ENCODE data around the gene FBXL7.

FBXL7 gene

DNA sequence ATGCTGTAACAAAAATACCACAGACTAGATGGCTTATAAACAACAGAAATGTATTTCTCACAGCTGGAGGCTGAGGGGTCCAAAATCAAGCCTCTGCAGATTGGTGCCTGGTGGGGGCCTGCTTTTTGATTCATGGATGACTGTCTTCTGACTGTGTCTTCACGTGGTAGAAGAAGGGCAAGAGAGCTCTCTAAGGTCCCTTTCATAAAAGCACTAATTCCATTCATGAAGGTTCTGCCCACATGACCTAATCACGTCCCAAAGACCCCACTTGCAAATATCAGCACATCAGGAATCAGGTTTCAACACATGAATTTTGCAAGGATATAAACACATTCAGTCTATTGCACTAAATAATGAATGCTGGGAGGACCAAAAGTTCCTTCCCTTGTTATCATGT lies 401.2 kb downstream of the FBXL7 start:
- Histone ChIP-seq H3K4me1 (ENCODE audit: control insufficient read depth, low read depth, low read length) (peaks cover 3% of the 10 kb centered on the region), H3K36me3 (ENCODE audit: control insufficient read depth, low read depth, low read length) (no peaks in the 10 kb centered on the region), H3K27ac (ENCODE audit: low read length) (no peak overlapping the region), H3K9me3 (ENCODE audit: control insufficient read depth, low read depth, low read length) (no peaks in the 10 kb centered on the region), H3K9ac (ENCODE audit: low read length) (no peak overlapping the region), H3K27me3 (ENCODE audit: control insufficient read depth, insufficient read depth, low read length) (no peaks in the 10 kb centered on the region), H3K4me3 (ENCODE audit: low read length) (no peak overlapping the region)

DNA sequence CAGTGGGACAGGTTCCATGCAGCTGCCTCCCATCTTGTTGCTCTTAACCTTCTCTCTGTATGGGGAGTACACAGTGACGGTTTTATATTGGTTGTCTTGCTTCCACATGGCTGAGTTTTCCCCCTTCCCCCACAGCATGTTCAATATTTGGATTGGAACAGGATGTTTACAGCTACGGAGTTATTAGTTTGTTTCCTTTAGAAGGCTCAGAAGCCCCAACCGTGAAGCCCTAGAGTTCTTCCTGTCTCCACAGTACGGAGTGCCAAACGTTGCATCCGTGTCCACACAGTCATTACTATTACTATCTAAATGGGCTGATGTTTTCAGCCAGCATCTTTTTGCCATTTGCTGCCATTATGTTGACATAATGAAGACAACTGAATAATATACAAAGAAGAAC lies 402.1 kb downstream of the FBXL7 start:
- Histone ChIP-seq H3K4me1 (ENCODE audit: control insufficient read depth, low read depth, low read length) (no peaks in the 10 kb centered on the region), H3K9ac (ENCODE audit: low read length) (no peak overlapping the region), H3K36me3 (ENCODE audit: control insufficient read depth, low read depth, low read length) (no peaks in the 10 kb centered on the region), H3K4me3 (ENCODE audit: low read length) (no peak overlapping the region), H3K9me3 (ENCODE audit: control insufficient read depth, low read depth, low read length) (no peaks in the 10 kb centered on the region), H3K27me3 (ENCODE audit: control insufficient read depth, insufficient read depth, low read length) (no peaks in the 10 kb centered on the region), H3K27ac (ENCODE audit: low read length) (no peak overlapping the region)

DNA sequence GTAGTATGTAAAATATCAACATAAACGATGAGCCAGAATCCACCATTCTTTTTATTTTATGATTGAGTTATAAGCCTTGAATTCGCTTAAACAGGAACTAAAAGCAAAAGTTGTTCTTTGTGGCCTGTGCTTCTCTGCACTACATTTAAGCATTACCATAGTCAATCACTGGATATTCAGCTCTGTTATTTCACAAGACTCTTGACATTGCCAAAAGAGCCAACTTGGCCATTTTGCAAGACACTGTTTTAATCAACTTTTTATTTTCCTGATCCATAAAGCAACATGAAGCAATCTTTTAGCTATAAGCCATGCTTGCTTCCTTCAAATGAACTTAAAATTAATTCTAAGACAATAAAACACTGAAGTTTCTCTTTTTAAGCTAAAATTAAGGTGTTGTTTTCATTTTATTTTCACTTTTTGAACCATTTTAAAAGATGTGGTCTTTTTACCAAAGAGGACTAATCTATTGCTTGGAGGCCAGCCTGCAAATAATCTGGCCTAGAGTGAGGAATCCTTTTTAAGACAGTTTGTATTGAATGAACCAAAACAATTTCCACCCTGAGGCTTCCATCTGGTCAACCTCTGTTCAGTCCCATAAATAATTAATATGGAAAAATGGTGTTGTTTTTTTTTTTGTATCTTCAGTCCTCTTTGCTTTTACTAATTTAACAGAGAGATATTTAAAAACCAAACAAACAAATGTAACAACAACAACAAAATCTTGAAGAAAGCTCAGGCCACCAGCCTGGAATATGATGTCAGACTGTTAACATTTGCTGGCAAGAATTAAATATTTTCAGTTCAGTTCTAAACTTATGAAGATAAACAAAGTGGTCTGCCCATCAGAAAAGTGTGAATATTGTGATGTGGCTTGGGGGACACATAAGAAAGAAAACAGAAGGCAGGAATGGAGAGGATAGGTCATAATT lies 405.2 kb downstream of the FBXL7 start:
- Histone ChIP-seq H3K9ac (ENCODE audit: low read length) (no peak overlapping the region), H3K27me3 (ENCODE audit: control insufficient read depth, insufficient read depth, low read length) (no peaks in the 10 kb centered on the region), H3K9me3 (ENCODE audit: control insufficient read depth, low read depth, low read length) (no peaks in the 10 kb centered on the region), H3K36me3 (ENCODE audit: control insufficient read depth, low read depth, low read length) (no peaks in the 10 kb centered on the region), H3K27ac (ENCODE audit: low read length) (no peak overlapping the region), H3K4me1 (ENCODE audit: control insufficient read depth, low read depth, low read length) (no peaks in the 10 kb centered on the region), H3K4me3 (ENCODE audit: low read length) (no peak overlapping the region)

DNA sequence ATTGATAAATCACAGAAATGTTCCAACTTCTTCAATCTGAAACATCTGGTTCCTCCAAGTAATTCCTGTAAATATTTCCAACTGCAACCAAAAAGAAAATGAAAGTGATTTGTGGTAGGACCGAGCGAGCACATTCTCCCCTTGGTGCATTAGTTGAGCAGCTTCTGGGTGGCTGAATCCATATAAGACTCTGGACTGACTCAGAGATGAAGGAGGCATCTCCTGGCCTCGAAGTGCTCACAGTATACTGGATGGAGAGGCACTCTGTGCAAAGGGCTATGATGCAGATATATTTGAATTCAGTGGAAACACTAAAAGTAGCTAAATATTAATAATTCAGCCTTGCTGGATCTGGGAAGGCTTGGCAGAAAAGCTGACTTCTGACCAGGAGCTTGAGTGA lies 414.7 kb downstream of the FBXL7 start:
- Histone ChIP-seq H3K4me1 (ENCODE audit: control insufficient read depth, low read depth, low read length) (peaks cover 16% of the 10 kb centered on the region), H3K9me3 (ENCODE audit: control insufficient read depth, low read depth, low read length) (no peaks in the 10 kb centered on the region), H3K9ac (ENCODE audit: low read length) (no peak overlapping the region), H3K27ac (ENCODE audit: low read length) (no peak overlapping the region), H3K36me3 (ENCODE audit: control insufficient read depth, low read depth, low read length) (no peaks in the 10 kb centered on the region), H3K4me3 (ENCODE audit: low read length) (no peak overlapping the region), H3K27me3 (ENCODE audit: control insufficient read depth, insufficient read depth, low read length) (no peaks in the 10 kb centered on the region)

DNA sequence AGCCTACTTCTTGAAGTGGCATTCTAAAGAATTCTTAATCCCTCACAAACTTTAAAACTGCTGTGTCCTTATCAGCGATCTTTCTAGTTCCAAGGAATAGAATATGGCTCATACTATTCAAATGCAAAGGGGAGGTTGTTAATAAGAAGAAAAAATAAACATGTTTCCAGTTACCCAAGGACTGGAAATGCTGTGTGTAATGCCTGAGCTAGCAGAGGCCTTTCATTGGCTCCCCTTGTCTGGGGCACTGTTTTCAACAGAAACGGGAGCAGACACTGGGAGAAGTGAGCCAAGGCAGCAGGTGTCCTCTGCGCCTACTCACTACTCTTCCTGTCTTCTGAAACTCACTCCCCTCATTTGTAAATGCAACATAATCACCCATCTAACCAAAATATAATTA lies 426.6 kb downstream of the FBXL7 start:
- H3K9me3 ChIP-seq (ENCODE audit: control insufficient read depth, low read depth, low read length), result no peaks in the 10 kb centered on the region
- H3K9ac ChIP-seq (ENCODE audit: low read length), result no peak overlapping the region
- no peak overlapping the region for H3K4me3 ChIP-seq (ENCODE audit: low read length)
- H3K4me1 ChIP-seq (ENCODE audit: control insufficient read depth, low read depth, low read length), result peaks cover 9% of the 10 kb centered on the region
- H3K27ac ChIP-seq (ENCODE audit: low read length), result no peak overlapping the region
- H3K27me3 ChIP-seq (ENCODE audit: control insufficient read depth, insufficient read depth, low read length), result no peaks in the 10 kb centered on the region
- H3K36me3 ChIP-seq (ENCODE audit: control insufficient read depth, low read depth, low read length), result no peaks in the 10 kb centered on the region

DNA sequence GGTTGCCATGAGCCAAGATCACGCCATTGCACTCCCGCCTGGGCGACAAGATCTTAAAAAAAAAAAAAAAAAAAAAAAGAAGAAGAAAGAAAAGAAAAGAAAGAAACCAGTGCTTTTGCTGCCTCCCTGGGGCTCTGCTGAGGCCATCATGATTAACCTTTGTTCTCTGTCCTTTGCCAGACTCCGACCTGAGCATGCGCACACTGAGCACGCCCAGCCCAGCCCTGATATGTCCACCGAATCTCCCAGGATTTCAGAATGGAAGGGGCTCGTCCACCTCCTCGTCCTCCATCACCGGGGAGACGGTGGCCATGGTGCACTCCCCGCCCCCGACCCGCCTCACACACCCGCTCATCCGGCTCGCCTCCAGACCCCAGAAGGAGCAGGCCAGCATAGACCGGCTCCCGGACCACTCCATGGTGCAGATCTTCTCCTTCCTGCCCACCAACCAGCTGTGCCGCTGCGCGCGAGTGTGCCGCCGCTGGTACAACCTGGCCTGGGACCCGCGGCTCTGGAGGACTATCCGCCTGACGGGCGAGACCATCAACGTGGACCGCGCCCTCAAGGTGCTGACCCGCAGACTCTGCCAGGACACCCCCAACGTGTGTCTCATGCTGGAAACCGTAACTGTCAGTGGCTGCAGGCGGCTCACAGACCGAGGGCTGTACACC lies 427.9 kb downstream of the FBXL7 start:
- Histone ChIP-seq H3K9ac (ENCODE audit: low read length) (no peak overlapping the region), H3K36me3 (ENCODE audit: control insufficient read depth, low read depth, low read length) (no peaks in the 10 kb centered on the region), H3K4me3 (ENCODE audit: low read length) (no peak overlapping the region), H3K27me3 (ENCODE audit: control insufficient read depth, insufficient read depth, low read length) (no peaks in the 10 kb centered on the region), H3K27ac (ENCODE audit: low read length) (no peak overlapping the region), H3K9me3 (ENCODE audit: control insufficient read depth, low read depth, low read length) (no peaks in the 10 kb centered on the region), H3K4me1 (ENCODE audit: control insufficient read depth, low read depth, low read length) (peaks cover 9% of the 10 kb centered on the region)

DNA sequence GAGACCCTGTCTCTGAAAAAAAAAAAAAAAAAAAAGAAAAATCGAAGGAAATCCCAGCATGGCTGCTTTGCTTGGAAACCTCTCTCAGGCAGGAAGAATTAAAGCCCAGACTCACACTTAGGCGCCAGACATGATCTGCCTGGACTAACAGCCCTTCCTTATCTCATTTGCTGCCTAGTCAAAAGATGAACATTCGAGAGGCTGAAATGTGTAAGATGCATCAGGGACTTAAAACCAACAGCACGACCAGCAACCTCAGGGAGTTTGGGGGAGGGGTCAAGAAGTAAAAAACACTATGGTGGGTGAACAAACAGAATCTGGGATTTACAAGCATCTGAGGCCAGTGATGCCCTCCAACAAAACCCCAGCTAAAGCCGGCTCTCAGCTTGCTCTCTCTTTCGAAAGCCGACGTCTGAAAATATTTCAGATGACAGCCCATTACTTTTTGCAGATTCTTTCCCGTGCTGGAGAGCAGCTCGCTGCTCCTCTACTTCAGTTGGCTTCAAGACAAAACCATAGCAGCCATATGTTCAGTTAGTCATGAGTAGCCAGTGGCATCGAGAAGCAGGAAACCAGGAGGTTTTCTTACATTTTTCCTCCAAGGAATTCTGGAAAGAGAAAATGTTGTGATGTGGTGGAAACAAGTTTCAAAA lies 429.8 kb downstream of the FBXL7 start:
- H3K4me1 ChIP-seq (ENCODE audit: control insufficient read depth, low read depth, low read length), result peaks cover 16% of the 10 kb centered on the region
- no peak overlapping the region for H3K4me3 ChIP-seq (ENCODE audit: low read length)
- no peaks in the 10 kb centered on the region for H3K9me3 ChIP-seq (ENCODE audit: control insufficient read depth, low read depth, low read length)
- H3K36me3 ChIP-seq (ENCODE audit: control insufficient read depth, low read depth, low read length), result no peaks in the 10 kb centered on the region
- H3K27ac ChIP-seq (ENCODE audit: low read length), result no peak overlapping the region
- H3K9ac ChIP-seq (ENCODE audit: low read length), result no peak overlapping the region
- no peaks in the 10 kb centered on the region for H3K27me3 ChIP-seq (ENCODE audit: control insufficient read depth, insufficient read depth, low read length)

DNA sequence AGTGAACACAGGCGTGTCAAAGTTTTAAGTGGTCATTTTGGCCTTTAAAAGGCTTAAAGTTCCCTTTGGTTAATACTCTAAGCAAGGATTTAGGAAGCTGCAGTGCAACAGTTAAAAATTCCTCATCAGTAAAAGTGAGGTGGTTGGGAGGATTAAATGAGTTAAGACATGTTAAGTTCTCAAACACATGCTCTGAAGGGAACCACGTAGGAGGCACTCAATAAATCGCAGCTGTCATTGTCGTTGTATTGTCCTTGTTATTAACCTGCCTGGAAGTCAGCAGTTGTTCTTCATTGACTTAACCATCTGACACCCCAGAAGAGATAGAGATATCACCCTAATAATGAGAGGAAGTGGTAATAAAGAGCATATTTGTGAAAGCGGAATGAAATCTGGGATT lies 432.1 kb downstream of the FBXL7 start:
- Histone ChIP-seq H3K27ac (ENCODE audit: low read length) (no peak overlapping the region), H3K9me3 (ENCODE audit: control insufficient read depth, low read depth, low read length) (no peaks in the 10 kb centered on the region), H3K4me1 (ENCODE audit: control insufficient read depth, low read depth, low read length) (peaks cover 9% of the 10 kb centered on the region), H3K9ac (ENCODE audit: low read length) (no peak overlapping the region), H3K36me3 (ENCODE audit: control insufficient read depth, low read depth, low read length) (no peaks in the 10 kb centered on the region), H3K4me3 (ENCODE audit: low read length) (no peak overlapping the region), H3K27me3 (ENCODE audit: control insufficient read depth, insufficient read depth, low read length) (no peaks in the 10 kb centered on the region)

DNA sequence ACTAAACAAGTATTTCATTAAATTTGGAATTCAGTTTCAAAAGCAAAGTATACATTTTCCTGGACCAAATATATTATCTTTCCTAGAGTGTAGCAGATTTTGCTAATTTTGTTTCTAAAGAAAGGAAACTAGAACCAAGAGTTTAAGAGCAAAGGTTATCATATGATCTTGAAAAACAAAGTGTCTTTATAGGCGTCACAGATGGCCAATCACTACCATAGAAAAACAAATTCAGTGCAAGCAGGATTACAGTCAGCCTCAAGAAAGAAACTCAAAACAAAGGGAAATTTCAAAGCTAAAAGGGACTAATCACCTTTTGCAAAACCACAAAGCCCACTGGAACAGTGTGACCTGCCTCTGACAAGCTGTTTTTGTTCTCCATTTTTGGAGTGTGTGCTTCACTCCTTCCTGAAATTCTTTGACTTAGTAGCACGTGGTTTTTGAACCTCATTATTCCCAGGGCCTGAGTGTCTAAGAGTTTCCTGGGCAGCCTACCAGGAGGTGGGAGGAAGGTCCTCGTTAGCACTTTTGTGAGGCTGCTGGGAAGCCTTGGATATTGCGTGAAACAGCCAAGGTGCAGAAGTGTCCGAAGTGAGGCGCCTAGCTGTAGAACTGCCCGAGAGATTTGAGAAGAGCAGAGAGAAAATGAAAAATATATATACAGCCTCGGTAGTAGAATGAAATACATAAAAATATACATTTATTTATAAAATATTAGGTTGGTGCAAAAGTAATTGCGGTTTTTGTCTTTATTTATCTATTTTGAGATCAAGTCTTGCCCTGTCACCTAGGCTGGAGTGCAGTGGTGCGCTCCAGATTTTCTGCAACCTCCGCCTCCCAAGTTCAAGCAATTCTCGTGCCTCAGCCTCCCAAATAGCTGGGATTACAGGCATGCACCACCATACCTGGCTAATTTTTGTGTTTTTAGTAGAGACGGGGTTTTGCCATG lies 433.6 kb downstream of the FBXL7 start:
- no peaks in the 10 kb centered on the region for H3K36me3 ChIP-seq (ENCODE audit: control insufficient read depth, low read depth, low read length)
- H3K27ac ChIP-seq (ENCODE audit: low read length), result no peak overlapping the region
- H3K9me3 ChIP-seq (ENCODE audit: control insufficient read depth, low read depth, low read length), result no peaks in the 10 kb centered on the region
- H3K4me3 ChIP-seq (ENCODE audit: low read length), result no peak overlapping the region
- H3K4me1 ChIP-seq (ENCODE audit: control insufficient read depth, low read depth, low read length), result peaks cover 7% of the 10 kb centered on the region
- no peak overlapping the region for H3K9ac ChIP-seq (ENCODE audit: low read length)
- H3K27me3 ChIP-seq (ENCODE audit: control insufficient read depth, insufficient read depth, low read length), result no peaks in the 10 kb centered on the region

DNA sequence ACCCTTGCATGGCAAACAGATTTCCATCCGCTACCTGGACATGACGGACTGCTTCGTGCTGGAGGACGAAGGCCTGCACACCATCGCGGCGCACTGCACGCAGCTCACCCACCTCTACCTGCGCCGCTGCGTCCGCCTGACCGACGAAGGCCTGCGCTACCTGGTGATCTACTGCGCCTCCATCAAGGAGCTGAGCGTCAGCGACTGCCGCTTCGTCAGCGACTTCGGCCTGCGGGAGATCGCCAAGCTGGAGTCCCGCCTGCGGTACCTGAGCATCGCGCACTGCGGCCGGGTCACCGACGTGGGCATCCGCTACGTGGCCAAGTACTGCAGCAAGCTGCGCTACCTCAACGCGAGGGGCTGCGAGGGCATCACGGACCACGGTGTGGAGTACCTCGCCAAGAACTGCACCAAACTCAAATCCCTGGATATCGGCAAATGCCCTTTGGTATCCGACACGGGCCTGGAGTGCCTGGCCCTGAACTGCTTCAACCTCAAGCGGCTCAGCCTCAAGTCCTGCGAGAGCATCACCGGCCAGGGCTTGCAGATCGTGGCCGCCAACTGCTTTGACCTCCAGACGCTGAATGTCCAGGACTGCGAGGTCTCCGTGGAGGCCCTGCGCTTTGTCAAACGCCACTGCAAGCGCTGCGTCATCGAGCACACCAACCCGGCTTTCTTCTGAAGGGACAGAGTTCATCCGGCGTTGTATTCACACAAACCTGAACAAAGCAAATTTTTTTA lies 436.7 kb downstream of the FBXL7 start:
- H3K36me3 ChIP-seq (ENCODE audit: control insufficient read depth, low read depth, low read length), result no peaks in the 10 kb centered on the region
- no peaks in the 10 kb centered on the region for H3K27me3 ChIP-seq (ENCODE audit: control insufficient read depth, insufficient read depth, low read length)
- no peak overlapping the region for H3K9ac ChIP-seq (ENCODE audit: low read length)
- no peak overlapping the region for H3K27ac ChIP-seq (ENCODE audit: low read length)
- H3K4me3 ChIP-seq (ENCODE audit: low read length), result no peak overlapping the region
- no peaks in the 10 kb centered on the region for H3K9me3 ChIP-seq (ENCODE audit: control insufficient read depth, low read depth, low read length)
- H3K4me1 ChIP-seq (ENCODE audit: control insufficient read depth, low read depth, low read length), result peaks cover 7% of the 10 kb centered on the region

All from iPS-18a (cell line).